H9 (cell line): ENCODE data around the gene ARID2. TPM values are rescaled to one million over a fixed set of nuclear protein-coding genes. Genes with fewer than 3 reads are reported as not detected.

Experiments used
- DNase-seq: peaks from one replicate; pipeline ENCODE4 v3.0.0-alpha.2; 2017
- H2AFZ ChIP-seq: one replicate; pipeline ENCODE4 v1.6.1; 2013; ENCODE audit warnings: mild to moderate bottlenecking, low read length, control low read depth, moderate library complexity
- H2AK5ac ChIP-seq: 2 replicates; pipeline ENCODE4 v1.6.1; 2013; ENCODE audit warnings: low read length, control low read depth, mixed read lengths; ENCODE audit not compliant: insufficient read length
- H2BK120ac ChIP-seq: one replicate; pipeline ENCODE4 v1.6.1; 2013; ENCODE audit warnings: low read depth, mild to moderate bottlenecking, low read length, control low read depth, inconsistent platforms; ENCODE audit not compliant: poor library complexity, severe bottlenecking
- H2BK12ac ChIP-seq: 2 replicates; pipeline ENCODE4 v1.6.1; 2013; ENCODE audit warnings: low read length, control low read depth, mixed read lengths, low read depth; ENCODE audit not compliant: insufficient read length
- H2BK15ac ChIP-seq: 2 replicates; pipeline ENCODE4 v1.6.1; 2013; ENCODE audit warnings: low read depth, low read length, control low read depth
- H2BK20ac ChIP-seq: one replicate; pipeline ENCODE4 v1.6.1; 2013; ENCODE audit warnings: low read depth, mild to moderate bottlenecking, low read length, control low read depth, inconsistent platforms; ENCODE audit not compliant: poor library complexity, severe bottlenecking
- H2BK5ac ChIP-seq: 2 replicates; pipeline ENCODE4 v1.6.1; 2013; ENCODE audit warnings: low read length, control low read depth, mixed read lengths; ENCODE audit not compliant: insufficient read length
- H3K14ac ChIP-seq: 2 replicates; pipeline ENCODE4 v1.6.1; 2013; ENCODE audit warnings: low read length, control low read depth; ENCODE audit not compliant: insufficient read depth
- H3K18ac ChIP-seq: 2 replicates; pipeline ENCODE4 v1.6.1; 2013; ENCODE audit warnings: low read depth, mild to moderate bottlenecking, mixed read lengths, low read length, control low read depth; ENCODE audit not compliant: insufficient read length
- H3K23ac ChIP-seq: 2 replicates; pipeline ENCODE4 v1.6.1; 2013; ENCODE audit warnings: low read length, control low read depth, mixed read lengths, low read depth; ENCODE audit not compliant: insufficient read length
- H3K23me2 ChIP-seq: 2 replicates; pipeline ENCODE4 v1.6.1; 2013; ENCODE audit warnings: low read depth, mild to moderate bottlenecking, mixed read lengths, low read length, control low read depth; ENCODE audit not compliant: insufficient read length, poor library complexity, severe bottlenecking
- H3K27ac ChIP-seq: 2 replicates; pipeline ENCODE4 v1.5.1; 2013; ENCODE audit warnings: low read length, control low read depth, mixed read lengths, low read depth; ENCODE audit not compliant: insufficient read length
- H3K27me3 ChIP-seq: 2 replicates; pipeline ENCODE4 v1.6.1; 2013; ENCODE audit warnings: low read length, control low read depth, inconsistent platforms; ENCODE audit not compliant: insufficient read depth
- H3K4ac ChIP-seq: 2 replicates; pipeline ENCODE4 v1.6.1; 2013; ENCODE audit warnings: low read depth, mild to moderate bottlenecking, control low read depth, inconsistent platforms, low read length, moderate library complexity
- H3K4me1 ChIP-seq: 2 replicates; pipeline ENCODE4 v1.6.1; 2013; ENCODE audit warnings: low read length, control low read depth, inconsistent platforms; ENCODE audit not compliant: insufficient read depth
- H3K4me2 ChIP-seq: 2 replicates; pipeline ENCODE4 v1.6.1; 2013; ENCODE audit warnings: low read length, control low read depth, mixed read lengths; ENCODE audit not compliant: insufficient read length, insufficient read depth
- H3K56ac ChIP-seq: 2 replicates; pipeline ENCODE4 v1.6.1; 2013; ENCODE audit warnings: low read depth, mild to moderate bottlenecking, mixed read lengths, low read length, control low read depth; ENCODE audit not compliant: insufficient read length
- H3K79me1 ChIP-seq: 2 replicates; pipeline ENCODE4 v1.6.1; 2013; ENCODE audit warnings: low read depth, mild to moderate bottlenecking, moderate library complexity, low read length, control low read depth, inconsistent platforms; ENCODE audit not compliant: insufficient read depth, poor library complexity, severe bottlenecking
- H3K79me2 ChIP-seq: 2 replicates; pipeline ENCODE4 v1.6.1; 2013; ENCODE audit warnings: low read length, control low read depth, inconsistent platforms; ENCODE audit not compliant: insufficient read depth
- H3K9ac ChIP-seq: 2 replicates; pipeline ENCODE4 v1.6.1; 2013; ENCODE audit warnings: low read length, control low read depth, mixed read lengths; ENCODE audit not compliant: insufficient read length; ENCODE audit errors: extremely low read depth
- H3K9me3 ChIP-seq: one replicate; pipeline ENCODE4 v1.6.1; 2013; ENCODE audit warnings: low read depth, low read length, inconsistent platforms; ENCODE audit not compliant: control insufficient read depth
- H3T11ph ChIP-seq: one replicate; pipeline ENCODE4 v1.6.1; 2013; ENCODE audit warnings: mild to moderate bottlenecking, low read length, control low read depth, inconsistent platforms
- H4K20me1 ChIP-seq: one replicate; pipeline ENCODE4 v1.6.1; 2013; ENCODE audit not compliant: control insufficient read depth, insufficient read length, insufficient read depth
- H4K5ac ChIP-seq: 2 replicates; pipeline ENCODE4 v1.6.1; 2013; ENCODE audit warnings: low read depth, mild to moderate bottlenecking, mixed read lengths, low read length, control low read depth; ENCODE audit not compliant: insufficient read length
- H4K8ac ChIP-seq: replicated peaks from 2 replicates; pipeline ENCODE4 v1.6.1; 2013; ENCODE audit warnings: low read length, control low read depth, mixed read lengths, low read depth; ENCODE audit not compliant: insufficient read length
- H4K91ac ChIP-seq: 2 replicates; pipeline ENCODE4 v1.6.1; 2013; ENCODE audit warnings: low read depth, mild to moderate bottlenecking, moderate library complexity, mixed read lengths, low read length, control low read depth; ENCODE audit not compliant: insufficient read length
- H3K27ac Mint-ChIP-seq, 3 experiments: 2 replicates in 2 of 3; 3 replicates in 1 of 3; pipeline ENCODE4 v1.8.0; 2020 to 2021; ENCODE audit warnings: mixed read lengths in 3 of 3, mild to moderate bottlenecking in 1 of 3, moderate library complexity in 1 of 3
- H3K27me3 Mint-ChIP-seq: 2 replicates; pipeline ENCODE4 v1.8.0; 2021; ENCODE audit warnings: low read depth, mild to moderate bottlenecking, moderate library complexity, mixed read lengths
- H3K36me3 Mint-ChIP-seq, 3 experiments: 2 replicates in 2 of 3; 3 replicates in 1 of 3; pipeline ENCODE4 v1.8.0; 2020 to 2021; ENCODE audit warnings: low read depth in 3 of 3, mixed read lengths in 3 of 3; ENCODE audit not compliant: insufficient read depth in 1 of 3
- H3K4me1 Mint-ChIP-seq, 2 experiments: 2 replicates each; pipeline ENCODE4 v1.8.0; 2020; ENCODE audit warnings: mixed read lengths in 2 of 2
- H3K4me3 Mint-ChIP-seq, 2 experiments: 2 replicates in 1 of 2; 3 replicates in 1 of 2; pipeline ENCODE4 v1.8.0; 2020 to 2021; ENCODE audit warnings: mild to moderate bottlenecking in 2 of 2, mixed read lengths in 2 of 2, moderate library complexity in 1 of 2
- H3K9me3 Mint-ChIP-seq, 2 experiments: 2 replicates in 1 of 2; 3 replicates in 1 of 2; pipeline ENCODE4 v1.8.0; 2020; ENCODE audit warnings: mild to moderate bottlenecking in 2 of 2, mixed read lengths in 2 of 2, moderate library complexity in 1 of 2
- CTCF ChIP-seq: fragments of 200-600 bp; sonication (generic); conservative IDR thresholded peaks from 3 replicates; pipeline ENCODE4 v1.8.0; 2021; ENCODE audit warnings: antibody characterized with exemption, mild to moderate bottlenecking
- WGBS: extraction: QIAGEN DNeasy Blood & Tissue Kit; methylation state at CpG from one replicate; pipeline ENCODE4 v1.1.7; 2013; ENCODE audit warnings: missing lambda C conversion rate, low lambda C conversion rate, mixed read lengths; ENCODE audit not compliant: insufficient read length; ENCODE audit errors: extremely low coverage; 5-methylcytosine and 5-hydroxymethylcytosine counted together
- total RNA-seq: library from RNA; stranded (reverse); gene quantifications from 2 replicates; pipeline ENCODE4 v1.2.1, GENCODE V29; 2021

Gene ARID2
- total RNA-seq, 1 experiment from 2014 or later, result 63.8 TPM

- Histone ChIP-seq H3K14ac (no peak overlapping the region), H3K23ac (no peak overlapping the region), H3K9ac (no peak overlapping the region), H3K9me3 (no peaks in the 10 kb centered on the region), H3T11ph (no peak overlapping the region), H3K79me2 (no peaks in the 10 kb centered on the region), H2AK5ac (no peak overlapping the region), H3K4me1 (no peaks in the 10 kb centered on the region), H3K18ac (no peak overlapping the region), H3K56ac (no peak overlapping the region), H2BK5ac (no peak overlapping the region), H3K4me2 (no peak overlapping the region), H3K27ac (no peak overlapping the region), H3K23me2 (no peaks in the 10 kb centered on the region), H3K4ac (no peak overlapping the region), H4K8ac (no peak overlapping the region), H4K5ac (no peak overlapping the region), H2BK20ac (no peak overlapping the region), H2AFZ (no peak overlapping the region), H2BK12ac (no peak overlapping the region), H2BK120ac (no peak overlapping the region), H3K79me1 (no peaks in the 10 kb centered on the region), H4K91ac (no peak overlapping the region), H3K27me3 (no peaks in the 10 kb centered on the region), H2BK15ac (no peak overlapping the region), H4K20me1 (no peaks in the 10 kb centered on the region)
- 0 out of 7 replicates have a peak overlapping the region, but pooled peaks of 1 of the 3 experiments have one; percentile 40 for H3K27ac Mint-ChIP-seq
- H3K4me3 Mint-ChIP-seq, result no peak overlapping the region
- H3K27me3 Mint-ChIP-seq, result no peaks in the 10 kb centered on the region
- no peaks in the 10 kb centered on the region for H3K4me1 Mint-ChIP-seq
- DNase-seq, result no peak
- peaks cover 30 to 70% (median 65%) of the 10 kb centered on the region in 3 experiments for H3K36me3 Mint-ChIP-seq
- no peak for TF ChIP-seq CTCF
- WGBS, result no CpG with 5 or more reads among the region's 7 CpGs
- H3K9me3 Mint-ChIP-seq, result peaks cover 3 to 4% of the 10 kb centered on the region in 2 experiments; a peak in 2 of 5 replicates
These were observed 142.9 kb downstream of the ARID2 start for GRCh38 chr12:45872446-45872845.
